SK-N-SH (cell line): ENCODE measurements around the gene KLK15. TPM values are rescaled to one million over a fixed set of nuclear protein-coding genes. Genes with fewer than 3 reads are reported as not detected.
A peak's percentile ranks its signal among the peaks of the same experiment; 100 is the strongest.

ENCODE experiments used
- CTCF ChIA-PET: fragments of 300-600, 350-600 bp; formaldehyde crosslinking; extraction: SDS; loops from one replicate; lab custom pipeline; 2021; lab: Yijun Ruan, JAX
- POLR2A ChIA-PET: fragments of 350-600 bp; sonication (Branson Sonifier 250); formaldehyde crosslinking; extraction: SDS; loops from one replicate; lab custom pipeline; 2020; ENCODE audit warnings: antibody characterized with exemption, inconsistent platforms; lab: Yijun Ruan, JAX
- DNase-seq: peaks from one replicate; pipeline ENCODE4 v3.0.0; 2012
- H2AFZ ChIP-seq: fragments of 200-600 bp; sonication (generic); 2 replicates; pipeline ENCODE4 v1.8.1; 2016; ENCODE audit warnings: antibody characterized with exemption, mild to moderate bottlenecking, low read depth
- H3F3A ChIP-seq: fragments of 200-600 bp; sonication (generic); replicated peaks from 2 replicates; pipeline ENCODE3; 2016; ENCODE audit warnings: antibody characterized with exemption, mild to moderate bottlenecking; ENCODE audit not compliant: insufficient read depth
- H3K27ac ChIP-seq, 2 experiments: fragments of 200-500 bp in 1 of 2; fragments of 200-600 bp in 1 of 2; sonication (Bioruptor generic) in 1 of 2; sonication (generic), shearing (Covaris generic) in 1 of 2; 2 replicates each; pipeline versions ENCODE4 v1.5.1 to v1.6.1; 2014 to 2016; ENCODE audit warnings: low read depth in 2 of 2, inconsistent platforms in 1 of 2, low read length in 1 of 2, mild to moderate bottlenecking in 1 of 2, mixed read lengths in 1 of 2
- H3K27me3 ChIP-seq: fragments of 200-600 bp; sonication (generic), shearing (Covaris generic); 2 replicates; pipeline ENCODE4 v1.6.1; 2016; ENCODE audit warnings: mixed run types; ENCODE audit not compliant: insufficient read depth
- H3K36me3 ChIP-seq, 2 experiments: fragments of 200-500 bp in 1 of 2; fragments of 200-600 bp in 1 of 2; sonication (Bioruptor generic) in 1 of 2; sonication (generic) in 1 of 2; replicated peaks in 1 of 2; 2 replicates each; pipeline versions ENCODE3 to v1.5.1; 2014 to 2016; ENCODE audit warnings: low read length in 1 of 2, mild to moderate bottlenecking in 1 of 2; ENCODE audit not compliant: insufficient read depth in 2 of 2, control insufficient read depth in 1 of 2
- H3K4me1 ChIP-seq, 2 experiments: fragments of 200-500 bp in 1 of 2; fragments of 200-600 bp in 1 of 2; sonication (Bioruptor generic) in 1 of 2; sonication (generic), shearing (Covaris generic) in 1 of 2; 2 replicates each; pipeline versions ENCODE4 v1.5.1 to v1.6.1; 2014 to 2016; ENCODE audit warnings: low read depth in 1 of 2, low read length in 1 of 2, mixed run types in 1 of 2; ENCODE audit not compliant: insufficient read depth in 2 of 2, control insufficient read depth in 1 of 2
- H3K4me2 ChIP-seq: fragments of 200-600 bp; sonication (generic), shearing (Covaris generic); 2 replicates; pipeline ENCODE4 v1.6.1; 2017; ENCODE audit warnings: mixed run types
- H3K4me3 ChIP-seq, 2 experiments: fragments of 200-500 bp in 1 of 2; fragments of 200-600 bp in 1 of 2; sonication (Bioruptor generic) in 1 of 2; sonication (generic), shearing (Covaris generic) in 1 of 2; 2 replicates each; pipeline versions ENCODE4 v1.5.1 to v1.8.1; 2014 to 2016; ENCODE audit warnings: low read depth in 2 of 2, inconsistent platforms in 1 of 2, low read length in 1 of 2, mild to moderate bottlenecking in 1 of 2, mixed read lengths in 1 of 2, moderate library complexity in 1 of 2
- H3K79me2 ChIP-seq: fragments of 200-600 bp; sonication (generic); 2 replicates; pipeline ENCODE4 v1.8.1; 2017; ENCODE audit warnings: mild to moderate bottlenecking; ENCODE audit not compliant: insufficient read depth
- H3K9ac ChIP-seq: fragments of 200-600 bp; sonication (generic); 2 replicates; pipeline ENCODE4 v1.6.1; 2017; ENCODE audit warnings: mixed run types
- H3K9me2 ChIP-seq: fragments of 200-600 bp; sonication (generic); 2 replicates; pipeline ENCODE4 v1.6.1; 2017; ENCODE audit warnings: mixed run types
- H3K9me3 ChIP-seq: fragments of 200-600 bp; sonication (generic); 2 replicates; pipeline ENCODE4 v1.6.1; 2017; ENCODE audit warnings: mixed run types, mild to moderate bottlenecking, moderate library complexity
- H4K20me1 ChIP-seq: fragments of 200-600 bp; sonication (generic); 2 replicates; pipeline ENCODE4 v1.6.1; 2017; ENCODE audit warnings: mild to moderate bottlenecking, mixed run types; ENCODE audit not compliant: insufficient read depth
- CHD2 ChIP-seq: fragments of 150-350 bp; IDR thresholded peaks from 2 replicates; pipeline ENCODE4 v1.6.1; 2018; ENCODE audit warnings: low read length; ENCODE audit not compliant: partially characterized antibody
- ELF1 ChIP-seq: IDR thresholded peaks from 2 replicates; pipeline ENCODE4 v1.4.0; 2012
- EP300 ChIP-seq, 2 experiments: IDR thresholded peaks; 2 replicates each; pipeline versions ENCODE4 v1.4.0 to v1.6.1; 2012; ENCODE audit warnings: borderline replicate concordance in 1 of 2, low read depth in 1 of 2, low read length in 1 of 2
- EZH2phosphoT487 ChIP-seq: fragments of 200-600 bp; sonication (generic); IDR thresholded peaks from 2 replicates; pipeline ENCODE4 v1.6.1; 2017; ENCODE audit warnings: low read depth, mixed run types, mild to moderate bottlenecking, antibody characterized with exemption, moderate library complexity, borderline replicate concordance
- FOSL2 ChIP-seq: IDR thresholded peaks from 2 replicates; pipeline ENCODE4 v1.4.0; 2012; ENCODE audit warnings: low read depth, mild to moderate bottlenecking, moderate library complexity, borderline replicate concordance
- GABPA ChIP-seq: IDR thresholded peaks from 2 replicates; pipeline ENCODE4 v1.4.0; 2012; ENCODE audit warnings: low read depth, mild to moderate bottlenecking
- GATA2 ChIP-seq: sonication (generic); formaldehyde crosslinking; IDR thresholded peaks from 2 replicates; pipeline ENCODE4 v1.5.0; 2020; ENCODE audit warnings: mild to moderate bottlenecking, missing genetic modification reagents
- MEF2A ChIP-seq: IDR thresholded peaks from 2 replicates; pipeline ENCODE4 v1.4.0; 2012; ENCODE audit warnings: low read depth, borderline replicate concordance
- MXI1 ChIP-seq: IDR thresholded peaks from 2 replicates; pipeline ENCODE4 v1.6.1; 2012; ENCODE audit warnings: mild to moderate bottlenecking, low read depth, low read length, improper control_type of control experiment
- NRF1 ChIP-seq: IDR thresholded peaks from 2 replicates; pipeline ENCODE4 v1.6.1; 2012; ENCODE audit warnings: low read depth, mild to moderate bottlenecking, low read length
- PBX3 ChIP-seq: IDR thresholded peaks from 2 replicates; pipeline ENCODE4; 2012
- RAD21 ChIP-seq: IDR thresholded peaks from 2 replicates; pipeline ENCODE4 v1.6.1; 2012; ENCODE audit warnings: mild to moderate bottlenecking, low read length
- RCOR1 ChIP-seq: fragments of 150-350 bp; IDR thresholded peaks from 2 replicates; pipeline ENCODE4 v1.6.1; 2017; ENCODE audit warnings: antibody characterized with exemption, low read length
- RFX5 ChIP-seq: IDR thresholded peaks from 2 replicates; pipeline ENCODE4 v1.6.1; 2012; ENCODE audit warnings: mild to moderate bottlenecking, improper control_type of control experiment, low read length
- TAF1 ChIP-seq: IDR thresholded peaks from 2 replicates; pipeline ENCODE4 v1.6.1; 2012; ENCODE audit warnings: low read depth, mild to moderate bottlenecking, low read length, moderate library complexity, borderline replicate concordance
- TCF12 ChIP-seq: IDR thresholded peaks from 2 replicates; pipeline ENCODE4 v1.4.0; 2012
- USF1 ChIP-seq: IDR thresholded peaks from 2 replicates; pipeline ENCODE4 v1.4.0; 2012; ENCODE audit warnings: low read depth, borderline replicate concordance
- USF2 ChIP-seq: fragments of 150-350 bp; IDR thresholded peaks from 2 replicates; pipeline ENCODE4 v1.6.1; 2017; ENCODE audit warnings: antibody characterized with exemption, low read length, low read depth, borderline replicate concordance
- ZBTB33 ChIP-seq: IDR thresholded peaks from 2 replicates; pipeline ENCODE4 v1.4.0; 2012; ENCODE audit warnings: low read depth, borderline replicate concordance
- WGBS: methylation state at CpG from one replicate; pipeline ENCODE4 v1.1.6; 2017; ENCODE audit warnings: low lambda C conversion rate; 5-methylcytosine and 5-hydroxymethylcytosine counted together
- polyA plus RNA-seq, 3 experiments: library from polyadenylated mRNA; depleted of rRNA; stranded (reverse); fragments of >200 nt; gene quantifications; 2 replicates each; pipeline ENCODE4 v1.2.3, GENCODE V29; 2012

KLK15 gene
- polyA plus RNA-seq, 1 of the 3 experiments (the other 2 are of a cell fraction): not detected

GRCh38 chr19:50799547-50799851, 33.9 kb downstream of the KLK15 start:
- Histone ChIP-seq H3K4me3 (no peak overlapping the region), H3K27ac (no peak overlapping the region), H3F3A (no peaks in the 10 kb centered on the region), H4K20me1 (peaks cover 75% of the 10 kb centered on the region), H3K79me2 (peaks cover 46% of the 10 kb centered on the region), H2AFZ (no peak overlapping the region), H3K36me3 (peaks cover 14 to 35% of the 10 kb centered on the region in 2 experiments), H3K4me2 (no peak overlapping the region), H3K27me3 (no peaks in the 10 kb centered on the region), H3K9me2 (no peaks in the 10 kb centered on the region), H3K9me3 (no peaks in the 10 kb centered on the region), H3K9ac (no peak overlapping the region), H3K4me1 (peaks cover 7 to 12% of the 10 kb centered on the region in 2 experiments; a peak in 2 of 4 replicates)
- no peak for TF ChIP-seq NRF1
- TF ChIP-seq MEF2A: no peak
- TF ChIP-seq RAD21: no peak
- TF ChIP-seq USF1: no peak
- TF ChIP-seq GATA2 (CRISPR knock-in tag): no peak
- no peak for TF ChIP-seq CHD2
- no peak for TF ChIP-seq PBX3
- TF ChIP-seq TCF12: no peak
- no peak for TF ChIP-seq EZH2phosphoT487
- WGBS: no CpG with 5 or more reads among the region's 3 CpGs
- ChIA-PET POLR2A (no interaction called here), CTCF (interaction anchor here (0.7 to 0.9 kb wide), 2 partner anchors 16 to 131 kb away, joined by 3 read pairs; no protein-coding TSS in a partner anchor)
- DNase-seq: no peak

DNA sequence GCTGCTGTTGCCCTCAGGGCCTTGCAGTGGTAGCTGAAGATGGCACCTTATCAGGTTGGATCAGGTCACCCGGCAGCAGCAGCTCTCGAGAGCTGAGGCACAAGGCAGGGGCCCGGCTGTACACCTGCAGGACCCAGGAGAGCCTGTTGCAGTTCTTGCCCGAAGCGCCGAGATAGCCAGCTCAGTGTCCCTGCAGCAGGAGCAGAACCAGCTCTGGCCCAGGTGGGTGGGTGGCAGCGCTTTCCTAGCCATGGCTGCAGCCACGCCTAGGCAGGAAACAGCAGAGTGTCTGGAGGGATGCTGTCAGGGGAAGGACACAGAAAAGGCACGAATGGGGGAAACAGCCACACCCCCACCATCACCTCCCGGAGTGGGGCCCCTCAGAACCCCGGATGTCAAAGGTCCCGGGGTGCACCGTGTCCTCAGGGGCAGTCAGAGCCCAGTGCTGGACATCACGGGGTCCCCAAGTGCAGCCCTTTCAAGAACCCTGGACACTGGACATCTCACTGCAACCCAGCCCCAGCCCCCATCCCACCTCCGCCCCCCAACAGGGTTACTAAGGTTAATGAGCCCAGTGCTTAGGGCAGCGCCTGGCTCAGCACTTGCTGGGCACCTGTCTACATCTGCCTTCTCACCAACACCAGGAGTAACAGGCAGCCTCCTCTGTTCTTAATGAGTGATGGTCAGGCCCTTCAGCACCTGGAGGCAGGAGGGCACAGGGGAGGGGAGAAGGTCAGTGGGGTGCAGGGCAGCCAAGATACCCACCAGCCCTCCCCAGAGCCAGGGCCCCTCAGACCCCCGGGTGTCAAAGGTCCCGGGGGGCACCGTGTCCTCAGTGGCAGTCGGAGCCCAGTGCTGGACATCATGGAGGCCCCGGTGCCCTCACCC, 34.5 kb downstream of the KLK15 start:
- Histone ChIP-seq H3K27ac (no peak overlapping the region), H3K4me2 (no peak overlapping the region), H3F3A (no peaks in the 10 kb centered on the region), H3K27me3 (no peaks in the 10 kb centered on the region), H3K4me1 (peaks cover 7 to 12% of the 10 kb centered on the region in 2 experiments; a peak in 2 of 4 replicates), H3K36me3 (peaks cover 14 to 35% of the 10 kb centered on the region in 2 experiments), H3K4me3 (no peak overlapping the region), H2AFZ (no peak overlapping the region), H3K9ac (no peak overlapping the region), H3K79me2 (peaks cover 41% of the 10 kb centered on the region), H4K20me1 (peaks cover 75% of the 10 kb centered on the region), H3K9me3 (no peaks in the 10 kb centered on the region), H3K9me2 (no peaks in the 10 kb centered on the region)
- DNase-seq: peak; percentile 26
- no CpG with 5 or more reads among the region's 21 CpGs for WGBS
- CTCF ChIA-PET: interaction anchor here (0.5 to 2.7 kb wide), 5 partner anchors 15 to 129 kb away, joined by 3 to 7 read pairs (median 6); no protein-coding TSS in a partner anchor
- POLR2A ChIA-PET: no interaction called here
- TF ChIP-seq ZBTB33 (no peak), RCOR1 (no peak), GATA2 (CRISPR knock-in tag) (no peak), USF1 (no peak), NRF1 (no peak), RFX5 (no peak), PBX3 (no peak), USF2 (no peak), FOSL2 (no peak), ELF1 (no peak), MXI1 (no peak), GABPA (no peak), EP300 (IDR thresholded peaks at IDR 0.05; ENCODE audit: borderline replicate concordance in 1 of 2, low read depth in 1 of 2, low read length in 1 of 2) (no peak), TAF1 (no peak)
